ENCODE measurements around the gene PCNT. TPM values are rescaled to one million over a fixed set of nuclear protein-coding genes. Genes with fewer than 3 reads are reported as not detected.
"Not testable (repeated sequence)": the region's sequence is repeated elsewhere in the genome, so short reads cannot be mapped to it uniquely, and the experiment has no call there.

Gene PCNT
- total RNA-seq, 4 donors from 2014 or later = 6.2 to 29.7 (median 17.1) TPM

DNA sequence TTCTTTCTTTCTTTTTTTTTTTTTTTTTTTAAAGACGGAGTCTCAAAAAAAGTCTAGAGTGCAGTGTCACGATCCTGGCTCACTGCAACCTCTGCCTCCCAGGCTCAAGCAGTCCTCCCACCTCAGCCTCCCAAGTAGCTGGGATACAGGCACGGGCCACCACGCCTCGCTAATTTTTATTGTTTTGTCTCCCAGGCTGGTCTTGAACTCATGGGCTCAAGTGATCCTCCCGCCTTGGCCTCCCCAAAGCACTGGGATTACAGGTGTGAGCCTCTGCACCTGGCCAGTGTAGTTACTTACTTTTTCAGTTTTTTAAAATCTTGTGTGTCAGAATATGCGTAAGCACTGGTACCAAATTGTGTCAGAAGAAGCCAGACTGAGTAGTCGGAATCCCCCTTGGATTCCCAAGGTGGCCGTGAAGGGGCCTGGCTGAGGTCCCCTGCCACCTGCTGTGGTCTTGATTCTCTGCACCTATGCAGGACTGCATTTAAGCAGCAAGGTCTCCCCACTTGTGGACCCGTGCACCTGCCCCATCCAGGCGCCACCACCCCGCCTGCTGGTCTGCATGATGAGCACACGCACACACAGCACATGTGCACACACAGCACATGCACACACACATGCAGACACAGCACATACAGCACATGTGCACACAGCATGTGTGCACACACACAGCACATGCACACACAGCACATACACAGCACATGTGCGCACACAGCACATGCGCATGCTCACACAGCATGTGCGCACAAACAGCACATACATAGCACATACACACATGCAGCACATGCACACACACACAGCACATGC, 47.5 kb downstream of the PCNT start:
- Histone ChIP-seq H3K27me3 (no peaks in the 10 kb centered on the region), H3K9me3 (no peaks in the 10 kb centered on the region), H3K36me3 (no peaks in the 10 kb centered on the region), H3K4me1 (no peaks in the 10 kb centered on the region), H3K27ac (no peak overlapping the region), H3K4me3 (no peak overlapping the region)
- TF ChIP-seq, protein P1, sequence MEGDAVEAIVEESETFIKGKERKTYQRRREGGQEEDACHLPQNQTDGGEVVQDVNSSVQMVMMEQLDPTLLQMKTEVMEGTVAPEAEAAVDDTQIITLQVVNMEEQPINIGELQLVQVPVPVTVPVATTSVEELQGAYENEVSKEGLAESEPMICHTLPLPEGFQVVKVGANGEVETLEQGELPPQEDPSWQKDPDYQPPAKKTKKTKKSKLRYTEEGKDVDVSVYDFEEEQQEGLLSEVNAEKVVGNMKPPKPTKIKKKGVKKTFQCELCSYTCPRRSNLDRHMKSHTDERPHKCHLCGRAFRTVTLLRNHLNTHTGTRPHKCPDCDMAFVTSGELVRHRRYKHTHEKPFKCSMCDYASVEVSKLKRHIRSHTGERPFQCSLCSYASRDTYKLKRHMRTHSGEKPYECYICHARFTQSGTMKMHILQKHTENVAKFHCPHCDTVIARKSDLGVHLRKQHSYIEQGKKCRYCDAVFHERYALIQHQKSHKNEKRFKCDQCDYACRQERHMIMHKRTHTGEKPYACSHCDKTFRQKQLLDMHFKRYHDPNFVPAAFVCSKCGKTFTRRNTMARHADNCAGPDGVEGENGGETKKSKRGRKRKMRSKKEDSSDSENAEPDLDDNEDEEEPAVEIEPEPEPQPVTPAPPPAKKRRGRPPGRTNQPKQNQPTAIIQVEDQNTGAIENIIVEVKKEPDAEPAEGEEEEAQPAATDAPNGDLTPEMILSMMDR (IDR thresholded peaks at IDR 0.05) = no peak
- TF ChIP-seq POLR2A (IDR thresholded peaks at IDR 0.05) = no peak
- intact Hi-C loops (cut with DNase I; ENCODE audit: low total_unique reads) = no loop called here
- DNase-seq = no peak

DNA sequence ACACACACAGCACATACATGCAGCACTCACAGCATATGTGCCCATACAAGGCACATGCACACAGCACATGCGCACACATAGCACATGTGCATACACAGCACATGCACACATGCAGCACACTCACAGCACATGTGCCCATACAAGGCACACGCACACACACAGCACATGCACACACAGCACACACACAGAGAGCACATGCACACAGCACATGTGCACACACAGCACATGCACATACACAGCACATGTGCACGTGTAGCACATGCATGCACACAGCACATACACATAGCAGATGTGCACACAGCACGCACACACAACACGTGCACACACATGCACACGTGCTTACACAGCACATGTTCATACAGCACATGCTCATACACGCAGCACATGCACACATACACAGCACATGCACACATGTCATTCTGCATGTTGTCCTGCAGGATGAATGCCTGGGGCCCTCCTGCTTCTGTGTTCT, 48.1 kb downstream of the PCNT start:
- no peak for DNase-seq
- Histone ChIP-seq H3K4me3 (no peak overlapping the region), H3K9me3 (no peaks in the 10 kb centered on the region), H3K36me3 (no peaks in the 10 kb centered on the region), H3K27me3 (no peaks in the 10 kb centered on the region), H3K27ac (no peak overlapping the region), H3K4me1 (no peaks in the 10 kb centered on the region)
- TF ChIP-seq, protein P1 (IDR thresholded peaks at IDR 0.05) = no peak
- no peak for TF ChIP-seq POLR2A (IDR thresholded peaks at IDR 0.05)
- intact Hi-C loops (cut with DNase I; ENCODE audit: low total_unique reads) = no loop called here

DNA sequence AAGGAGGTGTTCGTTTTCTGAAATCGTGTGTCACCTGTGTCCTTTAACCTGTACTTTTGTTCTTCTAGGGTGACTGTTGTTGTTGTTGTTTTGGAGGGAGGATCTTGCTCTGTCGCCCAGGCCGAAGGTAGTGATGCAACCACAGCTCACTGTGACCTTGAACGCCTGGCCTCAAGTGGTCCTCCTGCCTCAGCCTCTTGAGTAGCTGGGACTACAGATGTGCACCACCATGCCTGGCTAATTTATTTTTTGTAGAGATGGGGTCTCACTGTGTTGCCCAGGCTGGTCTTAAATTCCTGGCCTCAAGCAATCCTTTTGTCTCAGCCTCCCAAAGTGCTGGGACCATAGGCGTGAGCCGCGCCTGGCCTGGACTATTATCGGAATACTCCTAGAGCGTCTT, 49.0 kb downstream of the PCNT start:
- H3K27ac ChIP-seq; H3K4me3 ChIP-seq; H3K36me3 ChIP-seq; intact Hi-C loops (cut with DNase I; ENCODE audit: low total_unique reads); DNase-seq; H3K9me3 ChIP-seq; H3K4me1 ChIP-seq; H3K27me3 ChIP-seq: not testable (repeated sequence)

DNA sequence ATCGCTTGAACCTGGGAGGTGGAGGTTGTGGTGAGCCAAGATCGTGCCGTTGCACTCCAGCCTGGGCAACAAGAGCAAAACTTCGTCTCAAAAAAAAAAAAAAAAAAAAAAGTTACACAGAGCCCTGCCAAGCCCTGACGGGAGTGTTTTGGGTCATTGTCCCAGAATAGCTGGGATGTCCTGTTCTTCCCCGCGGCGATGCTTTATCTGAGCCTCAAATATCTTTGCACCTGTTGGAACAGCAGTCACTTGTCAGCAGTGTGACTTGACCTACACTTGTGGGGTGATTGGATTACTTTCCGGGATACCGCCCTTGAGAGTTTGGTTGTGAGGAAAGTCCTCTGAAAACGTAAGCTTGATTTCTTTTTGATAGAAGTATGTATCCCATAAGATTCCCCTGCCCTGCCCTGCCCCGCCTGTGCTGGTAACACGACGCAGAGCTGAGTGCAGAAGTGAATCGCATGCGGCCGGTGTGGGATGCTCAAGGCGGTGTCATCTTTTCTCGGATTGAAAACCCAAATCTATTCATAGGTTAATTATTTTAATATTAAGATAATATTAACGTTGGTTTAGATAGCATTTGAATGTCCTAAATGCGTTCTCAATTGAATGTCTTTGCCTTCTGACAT, 50.9 kb downstream of the PCNT start:
- no peaks in the 10 kb centered on the region for H3K27me3 ChIP-seq

DNA sequence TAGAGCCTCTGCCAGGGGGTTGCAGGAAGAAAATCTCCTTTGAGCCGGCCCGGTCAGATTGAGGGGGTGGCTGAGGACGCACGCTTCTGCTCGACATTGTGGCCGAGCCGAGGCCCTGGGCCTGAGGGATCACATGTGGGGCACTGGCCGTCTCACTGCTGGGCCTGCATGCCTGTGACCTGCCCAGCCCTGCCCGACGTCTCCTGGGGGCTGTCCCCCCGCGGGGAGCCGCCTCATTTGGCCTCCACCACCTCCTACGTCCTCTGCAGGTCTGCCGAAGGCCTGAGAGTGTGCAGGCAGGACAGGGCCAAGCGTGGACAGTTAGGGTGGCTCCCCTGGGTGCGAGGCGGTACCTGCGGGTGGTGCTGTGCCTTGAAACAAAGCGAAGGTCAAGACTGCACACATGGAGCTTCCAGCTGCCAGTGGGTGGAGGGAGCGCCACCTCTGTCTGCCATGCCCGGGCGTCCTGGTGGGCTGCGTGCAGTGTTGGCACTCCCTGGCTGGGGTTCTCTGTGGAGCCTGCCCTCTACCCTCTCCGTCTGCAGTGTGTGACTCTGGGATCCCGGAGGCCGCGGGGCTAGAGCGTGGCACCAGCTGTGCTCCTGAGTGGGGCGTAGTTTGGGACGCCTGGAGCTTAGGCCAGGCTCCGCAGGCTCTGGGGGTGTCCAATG, 51.7 kb downstream of the PCNT start:
- intact Hi-C loops (cut with DNase I; ENCODE audit: low total_unique reads) = no loop called here
- H3K27me3 ChIP-seq = no peaks in the 10 kb centered on the region
- H3K9me3 ChIP-seq = no peaks in the 10 kb centered on the region
- no peak for TF ChIP-seq POLR2A (IDR thresholded peaks at IDR 0.05)
- TF ChIP-seq, protein P1 (IDR thresholded peaks at IDR 0.05) = no peak
- no peak overlapping the region for H3K27ac ChIP-seq
- no peaks in the 10 kb centered on the region for H3K4me1 ChIP-seq
- no peaks in the 10 kb centered on the region for H3K36me3 ChIP-seq
- no peak overlapping the region for H3K4me3 ChIP-seq
- DNase-seq = no peak

More for the DNA sequence above, 50.9 kb downstream of the PCNT start:
- DNase-seq = no peak
- no peak for TF ChIP-seq POLR2A (IDR thresholded peaks at IDR 0.05)
- TF ChIP-seq, protein P1 (IDR thresholded peaks at IDR 0.05) = no peak
- Histone ChIP-seq H3K36me3 (no peaks in the 10 kb centered on the region), H3K4me3 (no peak overlapping the region), H3K9me3 (no peaks in the 10 kb centered on the region), H3K27ac (no peak overlapping the region), H3K4me1 (no peaks in the 10 kb centered on the region)
- intact Hi-C loops (cut with DNase I; ENCODE audit: low total_unique reads) = no loop called here
